H9 (cell line): ENCODE measurements around the gene FOXK1. TPM values are rescaled to one million over a fixed set of nuclear protein-coding genes. Genes with fewer than 3 reads are reported as not detected.
"Not testable (repeated sequence)": the region's sequence is repeated elsewhere in the genome, so short reads cannot be mapped to it uniquely, and the experiment has no call there.

ENCODE experiments used
- DNase-seq: peaks from one replicate; pipeline ENCODE4 v3.0.0-alpha.2; 2017
- H2AFZ ChIP-seq: one replicate; pipeline ENCODE4 v1.6.1; 2013; ENCODE audit warnings: mild to moderate bottlenecking, low read length, control low read depth, moderate library complexity
- H2AK5ac ChIP-seq: 2 replicates; pipeline ENCODE4 v1.6.1; 2013; ENCODE audit warnings: low read length, control low read depth, mixed read lengths; ENCODE audit not compliant: insufficient read length
- H2BK120ac ChIP-seq: one replicate; pipeline ENCODE4 v1.6.1; 2013; ENCODE audit warnings: low read depth, mild to moderate bottlenecking, low read length, control low read depth, inconsistent platforms; ENCODE audit not compliant: poor library complexity, severe bottlenecking
- H2BK12ac ChIP-seq: 2 replicates; pipeline ENCODE4 v1.6.1; 2013; ENCODE audit warnings: low read length, control low read depth, mixed read lengths, low read depth; ENCODE audit not compliant: insufficient read length
- H2BK15ac ChIP-seq: 2 replicates; pipeline ENCODE4 v1.6.1; 2013; ENCODE audit warnings: low read depth, low read length, control low read depth
- H2BK20ac ChIP-seq: one replicate; pipeline ENCODE4 v1.6.1; 2013; ENCODE audit warnings: low read depth, mild to moderate bottlenecking, low read length, control low read depth, inconsistent platforms; ENCODE audit not compliant: poor library complexity, severe bottlenecking
- H2BK5ac ChIP-seq: 2 replicates; pipeline ENCODE4 v1.6.1; 2013; ENCODE audit warnings: low read length, control low read depth, mixed read lengths; ENCODE audit not compliant: insufficient read length
- H3K14ac ChIP-seq: 2 replicates; pipeline ENCODE4 v1.6.1; 2013; ENCODE audit warnings: low read length, control low read depth; ENCODE audit not compliant: insufficient read depth
- H3K18ac ChIP-seq: 2 replicates; pipeline ENCODE4 v1.6.1; 2013; ENCODE audit warnings: low read depth, mild to moderate bottlenecking, mixed read lengths, low read length, control low read depth; ENCODE audit not compliant: insufficient read length
- H3K23ac ChIP-seq: 2 replicates; pipeline ENCODE4 v1.6.1; 2013; ENCODE audit warnings: low read length, control low read depth, mixed read lengths, low read depth; ENCODE audit not compliant: insufficient read length
- H3K23me2 ChIP-seq: 2 replicates; pipeline ENCODE4 v1.6.1; 2013; ENCODE audit warnings: low read depth, mild to moderate bottlenecking, mixed read lengths, low read length, control low read depth; ENCODE audit not compliant: insufficient read length, poor library complexity, severe bottlenecking
- H3K27ac ChIP-seq: 2 replicates; pipeline ENCODE4 v1.5.1; 2013; ENCODE audit warnings: low read length, control low read depth, mixed read lengths, low read depth; ENCODE audit not compliant: insufficient read length
- H3K27me3 ChIP-seq: 2 replicates; pipeline ENCODE4 v1.6.1; 2013; ENCODE audit warnings: low read length, control low read depth, inconsistent platforms; ENCODE audit not compliant: insufficient read depth
- H3K4ac ChIP-seq: 2 replicates; pipeline ENCODE4 v1.6.1; 2013; ENCODE audit warnings: low read depth, mild to moderate bottlenecking, control low read depth, inconsistent platforms, low read length, moderate library complexity
- H3K4me1 ChIP-seq: 2 replicates; pipeline ENCODE4 v1.6.1; 2013; ENCODE audit warnings: low read length, control low read depth, inconsistent platforms; ENCODE audit not compliant: insufficient read depth
- H3K4me2 ChIP-seq: 2 replicates; pipeline ENCODE4 v1.6.1; 2013; ENCODE audit warnings: low read length, control low read depth, mixed read lengths; ENCODE audit not compliant: insufficient read length, insufficient read depth
- H3K56ac ChIP-seq: 2 replicates; pipeline ENCODE4 v1.6.1; 2013; ENCODE audit warnings: low read depth, mild to moderate bottlenecking, mixed read lengths, low read length, control low read depth; ENCODE audit not compliant: insufficient read length
- H3K79me1 ChIP-seq: 2 replicates; pipeline ENCODE4 v1.6.1; 2013; ENCODE audit warnings: low read depth, mild to moderate bottlenecking, moderate library complexity, low read length, control low read depth, inconsistent platforms; ENCODE audit not compliant: insufficient read depth, poor library complexity, severe bottlenecking
- H3K79me2 ChIP-seq: 2 replicates; pipeline ENCODE4 v1.6.1; 2013; ENCODE audit warnings: low read length, control low read depth, inconsistent platforms; ENCODE audit not compliant: insufficient read depth
- H3K9ac ChIP-seq: 2 replicates; pipeline ENCODE4 v1.6.1; 2013; ENCODE audit warnings: low read length, control low read depth, mixed read lengths; ENCODE audit not compliant: insufficient read length; ENCODE audit errors: extremely low read depth
- H3K9me3 ChIP-seq: one replicate; pipeline ENCODE4 v1.6.1; 2013; ENCODE audit warnings: low read depth, low read length, inconsistent platforms; ENCODE audit not compliant: control insufficient read depth
- H3T11ph ChIP-seq: one replicate; pipeline ENCODE4 v1.6.1; 2013; ENCODE audit warnings: mild to moderate bottlenecking, low read length, control low read depth, inconsistent platforms
- H4K20me1 ChIP-seq: one replicate; pipeline ENCODE4 v1.6.1; 2013; ENCODE audit not compliant: control insufficient read depth, insufficient read length, insufficient read depth
- H4K5ac ChIP-seq: 2 replicates; pipeline ENCODE4 v1.6.1; 2013; ENCODE audit warnings: low read depth, mild to moderate bottlenecking, mixed read lengths, low read length, control low read depth; ENCODE audit not compliant: insufficient read length
- H4K8ac ChIP-seq: replicated peaks from 2 replicates; pipeline ENCODE4 v1.6.1; 2013; ENCODE audit warnings: low read length, control low read depth, mixed read lengths, low read depth; ENCODE audit not compliant: insufficient read length
- H4K91ac ChIP-seq: 2 replicates; pipeline ENCODE4 v1.6.1; 2013; ENCODE audit warnings: low read depth, mild to moderate bottlenecking, moderate library complexity, mixed read lengths, low read length, control low read depth; ENCODE audit not compliant: insufficient read length
- H3K27ac Mint-ChIP-seq, 3 experiments: 2 replicates in 2 of 3; 3 replicates in 1 of 3; pipeline ENCODE4 v1.8.0; 2020 to 2021; ENCODE audit warnings: mixed read lengths in 3 of 3, mild to moderate bottlenecking in 1 of 3, moderate library complexity in 1 of 3
- H3K27me3 Mint-ChIP-seq: 2 replicates; pipeline ENCODE4 v1.8.0; 2021; ENCODE audit warnings: low read depth, mild to moderate bottlenecking, moderate library complexity, mixed read lengths
- H3K36me3 Mint-ChIP-seq, 3 experiments: 2 replicates in 2 of 3; 3 replicates in 1 of 3; pipeline ENCODE4 v1.8.0; 2020 to 2021; ENCODE audit warnings: low read depth in 3 of 3, mixed read lengths in 3 of 3; ENCODE audit not compliant: insufficient read depth in 1 of 3
- H3K4me1 Mint-ChIP-seq, 2 experiments: 2 replicates each; pipeline ENCODE4 v1.8.0; 2020; ENCODE audit warnings: mixed read lengths in 2 of 2
- H3K4me3 Mint-ChIP-seq, 2 experiments: 2 replicates in 1 of 2; 3 replicates in 1 of 2; pipeline ENCODE4 v1.8.0; 2020 to 2021; ENCODE audit warnings: mild to moderate bottlenecking in 2 of 2, mixed read lengths in 2 of 2, moderate library complexity in 1 of 2
- H3K9me3 Mint-ChIP-seq, 2 experiments: 2 replicates in 1 of 2; 3 replicates in 1 of 2; pipeline ENCODE4 v1.8.0; 2020; ENCODE audit warnings: mild to moderate bottlenecking in 2 of 2, mixed read lengths in 2 of 2, moderate library complexity in 1 of 2
- CTCF ChIP-seq: fragments of 200-600 bp; sonication (generic); conservative IDR thresholded peaks from 3 replicates; pipeline ENCODE4 v1.8.0; 2021; ENCODE audit warnings: antibody characterized with exemption, mild to moderate bottlenecking
- WGBS: extraction: QIAGEN DNeasy Blood & Tissue Kit; methylation state at CpG from one replicate; pipeline ENCODE4 v1.1.7; 2013; ENCODE audit warnings: missing lambda C conversion rate, low lambda C conversion rate, mixed read lengths; ENCODE audit not compliant: insufficient read length; ENCODE audit errors: extremely low coverage; 5-methylcytosine and 5-hydroxymethylcytosine counted together
- total RNA-seq: library from RNA; stranded (reverse); gene quantifications from 2 replicates; pipeline ENCODE4 v1.2.1, GENCODE V29; 2021

Gene FOXK1
- total RNA-seq, 1 experiment from 2014 or later: 14.4 TPM

- Histone ChIP-seq H3K4ac (no peak overlapping the region), H2AK5ac (no peak overlapping the region), H2BK5ac (no peak overlapping the region), H3K4me1 (no peaks in the 10 kb centered on the region), H4K91ac (no peak overlapping the region), H3K56ac (no peak overlapping the region), H4K5ac (no peak overlapping the region), H3K4me2 (no peak overlapping the region), H3K9me3 (no peaks in the 10 kb centered on the region), H3T11ph (no peak overlapping the region), H3K79me2 (no peaks in the 10 kb centered on the region), H2BK15ac (no peak overlapping the region), H3K9ac (no peak overlapping the region), H3K23me2 (no peaks in the 10 kb centered on the region), H3K27ac (no peak overlapping the region), H3K14ac (peak overlapping the region; percentile 59; the same call in 1 of the 2 replicates), H2BK20ac (no peak overlapping the region), H4K8ac (no peak overlapping the region), H4K20me1 (no peaks in the 10 kb centered on the region), H3K18ac (peak overlapping the region; percentile 43), H2AFZ (no peak overlapping the region), H2BK12ac (no peak overlapping the region), H3K27me3 (no peaks in the 10 kb centered on the region; the same call in 1 of the 2 replicates), H3K23ac (no peak overlapping the region), H3K79me1 (no peaks in the 10 kb centered on the region), H2BK120ac (no peak overlapping the region)
- no peak for TF ChIP-seq CTCF
- no peak for DNase-seq
- H3K27me3 Mint-ChIP-seq: peaks cover 61% of the 10 kb centered on the region
- H3K4me1 Mint-ChIP-seq: no peaks in the 10 kb centered on the region
- no CpG with 5 or more reads among the region's 20 CpGs for WGBS
- peak overlapping the region in 2 of 3 experiments; percentile 44 to 93; a peak in 4 of 7 replicates for H3K27ac Mint-ChIP-seq
- H3K4me3 Mint-ChIP-seq: peak overlapping the region; percentile 75 to 89
- H3K36me3 Mint-ChIP-seq: no peaks in the 10 kb centered on the region; a peak in 1 of 7 replicates
- H3K9me3 Mint-ChIP-seq: peaks cover 2 to 18% of the 10 kb centered on the region in 2 experiments; a peak in 3 of 5 replicates
Observed at GRCh38 chr7:4642468-4643203, 39.5 kb upstream of the FOXK1 start.

GRCh38 chr7:4643204-4643471 lies 39.0 kb upstream of the FOXK1 start:
- not testable (repeated sequence) for H2BK5ac ChIP-seq, H2AFZ ChIP-seq, H2BK20ac ChIP-seq, H3K9ac ChIP-seq, H3K23ac ChIP-seq, H2BK12ac ChIP-seq, H4K20me1 ChIP-seq, H3K27ac ChIP-seq, H3K79me2 ChIP-seq, H3K4ac ChIP-seq, H3K27me3 ChIP-seq, H3K56ac ChIP-seq, H3K23me2 ChIP-seq, H2BK120ac ChIP-seq, H4K8ac ChIP-seq, H3K4me1 ChIP-seq, H4K5ac ChIP-seq, H2BK15ac ChIP-seq, H3K79me1 ChIP-seq, H3K14ac ChIP-seq, H4K91ac ChIP-seq, H3T11ph ChIP-seq, H3K4me2 ChIP-seq, H3K36me3 Mint-ChIP-seq, H3K4me1 Mint-ChIP-seq, DNase-seq, H2AK5ac ChIP-seq, H3K18ac ChIP-seq, H3K27ac Mint-ChIP-seq, H3K9me3 ChIP-seq, H3K4me3 Mint-ChIP-seq
- Mint-ChIP-seq H3K9me3 (peaks cover 2 to 18% of the 10 kb centered on the region in 2 experiments; a peak in 3 of 5 replicates), H3K27me3 (peaks cover 61% of the 10 kb centered on the region)
- no CpG with 5 or more reads among the region's 5 CpGs for WGBS
